ENCODE results near the gene ALG9.
"Not testable (repeated sequence)": the region's sequence is repeated elsewhere in the genome, so short reads cannot be mapped to it uniquely, and the experiment has no call there.

The ALG9 gene

GRCh38 chr11:111776398-111777093, 94.8 kb downstream of the ALG9 start:
- no peak for DNase-seq (ENCODE audit: low read depth in 2 of 2)
- TF ChIP-seq, protein P1, sequence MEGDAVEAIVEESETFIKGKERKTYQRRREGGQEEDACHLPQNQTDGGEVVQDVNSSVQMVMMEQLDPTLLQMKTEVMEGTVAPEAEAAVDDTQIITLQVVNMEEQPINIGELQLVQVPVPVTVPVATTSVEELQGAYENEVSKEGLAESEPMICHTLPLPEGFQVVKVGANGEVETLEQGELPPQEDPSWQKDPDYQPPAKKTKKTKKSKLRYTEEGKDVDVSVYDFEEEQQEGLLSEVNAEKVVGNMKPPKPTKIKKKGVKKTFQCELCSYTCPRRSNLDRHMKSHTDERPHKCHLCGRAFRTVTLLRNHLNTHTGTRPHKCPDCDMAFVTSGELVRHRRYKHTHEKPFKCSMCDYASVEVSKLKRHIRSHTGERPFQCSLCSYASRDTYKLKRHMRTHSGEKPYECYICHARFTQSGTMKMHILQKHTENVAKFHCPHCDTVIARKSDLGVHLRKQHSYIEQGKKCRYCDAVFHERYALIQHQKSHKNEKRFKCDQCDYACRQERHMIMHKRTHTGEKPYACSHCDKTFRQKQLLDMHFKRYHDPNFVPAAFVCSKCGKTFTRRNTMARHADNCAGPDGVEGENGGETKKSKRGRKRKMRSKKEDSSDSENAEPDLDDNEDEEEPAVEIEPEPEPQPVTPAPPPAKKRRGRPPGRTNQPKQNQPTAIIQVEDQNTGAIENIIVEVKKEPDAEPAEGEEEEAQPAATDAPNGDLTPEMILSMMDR (IDR thresholded peaks at IDR 0.05; ENCODE audit: low read depth, low read length), result no peak

GRCh38 chr11:111774955-111775710, 96.2 kb downstream of the ALG9 start:
- DNase-seq (ENCODE audit: low read depth in 2 of 2), result peak; percentile 41 to 82
- H3K4me3 ChIP-seq (replicated peaks in 1 of 2; ENCODE audit: low read depth in 2 of 2, low read length in 2 of 2), result no peak overlapping the region
- TF ChIP-seq, protein P1 (IDR thresholded peaks at IDR 0.05; ENCODE audit: low read depth, low read length), result no peak

More at GRCh38 chr11:111776398-111777093, 94.8 kb downstream of the ALG9 start:
- H3K4me3 ChIP-seq (replicated peaks in 1 of 2; ENCODE audit: low read depth in 2 of 2, low read length in 2 of 2), result no peak overlapping the region

- no peak overlapping the region for H3K4me3 ChIP-seq (replicated peaks in 1 of 2; ENCODE audit: low read depth in 2 of 2, low read length in 2 of 2)
- DNase-seq (ENCODE audit: low read depth in 2 of 2), result no peak
- TF ChIP-seq, protein P1 (IDR thresholded peaks at IDR 0.05; ENCODE audit: low read depth, low read length), result no peak
These were observed 98.8 kb downstream of the ALG9 start for GRCh38 chr11:111772535-111772934.

DNA sequence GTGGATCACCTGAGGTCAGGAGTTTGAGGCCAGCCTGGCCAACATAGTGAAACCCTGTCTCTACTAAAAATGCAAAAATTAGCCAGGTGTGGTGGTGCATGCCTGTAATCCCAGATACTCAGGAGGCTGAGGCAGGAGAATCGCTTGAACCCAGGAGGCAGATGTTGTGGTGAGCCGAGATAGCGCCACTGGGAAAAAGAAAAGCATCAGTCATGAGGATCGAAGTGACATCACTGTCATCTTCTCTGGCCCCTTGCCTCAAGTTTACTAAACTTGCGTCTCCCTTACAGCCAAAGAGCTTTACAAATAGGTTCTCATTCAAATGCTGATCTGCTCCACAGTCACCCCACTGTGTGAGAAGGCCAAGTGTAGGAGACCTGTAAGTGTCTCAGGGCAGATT, 100.2 kb downstream of the ALG9 start:
- DNase-seq (ENCODE audit: low read depth in 2 of 2); H3K4me3 ChIP-seq (replicated peaks in 1 of 2; ENCODE audit: low read depth in 2 of 2, low read length in 2 of 2): not testable (repeated sequence)

DNA sequence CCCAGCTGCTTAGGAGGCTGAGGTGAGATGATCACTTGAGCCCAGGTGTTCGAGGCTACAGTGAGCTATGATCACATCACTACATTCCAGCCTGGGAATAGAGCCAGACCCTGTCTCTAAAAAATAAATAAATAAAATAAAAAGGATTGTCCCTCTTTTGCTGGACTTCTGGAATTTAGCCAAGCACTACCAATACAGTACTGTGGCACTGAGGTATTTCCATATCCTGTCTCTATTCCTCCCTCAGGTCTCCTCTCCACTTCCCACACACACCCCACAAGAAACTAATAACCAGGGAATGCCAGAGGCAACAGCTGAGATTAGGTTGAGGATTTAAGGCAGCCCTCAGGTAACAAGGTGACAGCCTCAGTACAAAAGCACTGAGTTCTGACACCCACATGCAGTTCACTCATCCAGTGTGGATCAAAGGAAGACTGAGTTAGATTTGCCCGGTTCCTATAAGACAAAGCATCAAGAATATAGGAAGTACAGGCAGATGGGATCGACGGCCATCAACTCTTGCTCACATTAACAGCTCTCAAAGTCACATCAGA, 100.7 kb downstream of the ALG9 start:
- no peak overlapping the region for H3K4me3 ChIP-seq (replicated peaks in 1 of 2; ENCODE audit: low read depth in 2 of 2, low read length in 2 of 2)
- TF ChIP-seq, protein P1 (IDR thresholded peaks at IDR 0.05; ENCODE audit: low read depth, low read length), result no peak
- DNase-seq (ENCODE audit: low read depth in 2 of 2), result no peak

- TF ChIP-seq, protein P1 (IDR thresholded peaks at IDR 0.05; ENCODE audit: low read depth, low read length), result no peak
- peak overlapping the region; percentile 85 to 95 for H3K4me3 ChIP-seq (replicated peaks in 1 of 2; ENCODE audit: low read depth in 2 of 2, low read length in 2 of 2)
- DNase-seq (ENCODE audit: low read depth in 2 of 2), result no peak
These were observed 104.6 kb downstream of the ALG9 start for GRCh38 chr11:111766834-111767142.
